IMR-90 (cell line): ENCODE measurements around the gene BMERB1. TPM values are rescaled to one million over a fixed set of nuclear protein-coding genes. Genes with fewer than 3 reads are reported as not detected.

Source experiments
- ATAC-seq: fragments of 200-7000 bp; cut with Tn5 transposase; 2 replicates; pipeline ENCODE4 v1.9.1; 2020; ENCODE audit warnings: low read depth, mild to moderate bottlenecking, moderate library complexity
- BruUV-seq: library from RNA; stranded (reverse); fragments of 400-500 nt; replicated peaks from 2 replicates; lab custom pipeline; 2021; lab: Mats Ljungman, UMichigan
- CTCF ChIA-PET: fragments of 300-600 bp; formaldehyde crosslinking; extraction: SDS; loops from one replicate; lab custom pipeline; 2021; ENCODE audit warnings: antibody characterized with exemption; lab: Yijun Ruan, JAX
- POLR2A ChIA-PET: fragments of 300-600 bp; sonication (Branson Sonifier 250); formaldehyde crosslinking; loops from one replicate; lab custom pipeline; 2022; ENCODE audit warnings: antibody characterized with exemption; ENCODE audit not compliant: unreplicated experiment; lab: Charles Lee
- DNase-seq: peaks from one replicate; pipeline ENCODE4 v3.0.0; 2013
- H2AFZ ChIP-seq: replicated peaks from 2 replicates; pipeline ENCODE3; 2013; ENCODE audit warnings: low read length, mild to moderate bottlenecking; ENCODE audit not compliant: poor library complexity
- H2AK5ac ChIP-seq: 2 replicates; pipeline ENCODE4 v1.6.1; 2013; ENCODE audit warnings: low read depth, low read length, inconsistent platforms
- H2AK9ac ChIP-seq: replicated peaks from 2 replicates; pipeline ENCODE3; 2013; ENCODE audit warnings: mild to moderate bottlenecking, low read depth, low read length, moderate library complexity; ENCODE audit not compliant: poor library complexity
- H2BK120ac ChIP-seq: 2 replicates; pipeline ENCODE4 v1.6.1; 2013; ENCODE audit warnings: low read depth, low read length, inconsistent platforms
- H2BK15ac ChIP-seq: 3 replicates; pipeline ENCODE4 v1.6.1; 2013; ENCODE audit warnings: low read depth, low read length, inconsistent platforms
- H2BK20ac ChIP-seq: 2 replicates; pipeline ENCODE4 v1.6.1; 2013; ENCODE audit warnings: low read depth, mild to moderate bottlenecking, inconsistent platforms, low read length, moderate library complexity
- H2BK5ac ChIP-seq: 2 replicates; pipeline ENCODE4 v1.6.1; 2013; ENCODE audit warnings: mild to moderate bottlenecking, low read depth, low read length, inconsistent platforms; ENCODE audit not compliant: poor library complexity, severe bottlenecking
- H3K14ac ChIP-seq: replicated peaks from 2 replicates; pipeline ENCODE4 v1.6.1; 2013; ENCODE audit warnings: low read depth, low read length, inconsistent platforms
- H3K18ac ChIP-seq: 2 replicates; pipeline ENCODE4 v1.6.1; 2013; ENCODE audit warnings: low read depth, low read length, control low read depth
- H3K23ac ChIP-seq: 2 replicates; pipeline ENCODE4 v1.6.1; 2013; ENCODE audit warnings: low read depth, low read length, inconsistent platforms
- H3K27ac ChIP-seq: 2 replicates; pipeline ENCODE4 v1.5.1; 2013; ENCODE audit warnings: mild to moderate bottlenecking, control low read depth, low read length; ENCODE audit not compliant: insufficient read depth
- H3K27me3 ChIP-seq: 2 replicates; pipeline ENCODE4 v1.6.1; 2013; ENCODE audit warnings: low read length; ENCODE audit not compliant: control insufficient read depth, insufficient read depth
- H3K36me3 ChIP-seq: 2 replicates; pipeline ENCODE4 v1.6.1; 2013; ENCODE audit warnings: low read length, mixed read lengths; ENCODE audit not compliant: control insufficient read depth, insufficient read depth
- H3K4ac ChIP-seq: 2 replicates; pipeline ENCODE4 v1.6.1; 2013; ENCODE audit warnings: low read depth, low read length, inconsistent platforms
- H3K4me1 ChIP-seq: 2 replicates; pipeline ENCODE4 v1.6.1; 2013; ENCODE audit warnings: low read length, mixed read lengths; ENCODE audit not compliant: control insufficient read depth, insufficient read depth
- H3K4me2 ChIP-seq: 2 replicates; pipeline ENCODE4 v1.6.1; 2013; ENCODE audit warnings: low read depth, mild to moderate bottlenecking, control low read depth, low read length, moderate library complexity
- H3K4me3 ChIP-seq: 2 replicates; pipeline ENCODE4 v1.5.1; 2013; ENCODE audit warnings: low read depth, mild to moderate bottlenecking, control low read depth, low read length, moderate library complexity; ENCODE audit not compliant: insufficient read depth
- H3K56ac ChIP-seq: 2 replicates; pipeline ENCODE4 v1.6.1; 2013; ENCODE audit warnings: low read length, inconsistent platforms; ENCODE audit not compliant: insufficient read depth; ENCODE audit errors: extremely low read depth
- H3K79me1 ChIP-seq, 2 experiments: 2 replicates each; pipeline ENCODE4 v1.6.1; 2013; ENCODE audit warnings: low read length in 2 of 2, inconsistent platforms in 1 of 2, low read depth in 1 of 2
- H3K9ac ChIP-seq: 2 replicates; pipeline ENCODE4 v1.6.1; 2013; ENCODE audit warnings: low read depth, low read length, control low read depth
- H3K9me1 ChIP-seq: 2 replicates; pipeline ENCODE4 v1.6.1; 2013; ENCODE audit warnings: low read length, inconsistent platforms; ENCODE audit not compliant: insufficient read depth
- H3K9me3 ChIP-seq: 2 replicates; pipeline ENCODE4 v1.6.1; 2013; ENCODE audit warnings: low read length; ENCODE audit not compliant: control insufficient read depth, insufficient read depth
- H4K20me1 ChIP-seq: 2 replicates; pipeline ENCODE4 v1.6.1; 2013; ENCODE audit warnings: low read length, inconsistent platforms; ENCODE audit not compliant: insufficient read depth
- H4K5ac ChIP-seq: 2 replicates; pipeline ENCODE4 v1.6.1; 2013; ENCODE audit warnings: mild to moderate bottlenecking, low read depth, low read length, control low read depth
- H4K8ac ChIP-seq, 2 experiments: 2 replicates each; pipeline ENCODE4 v1.6.1; 2013; ENCODE audit warnings: low read depth in 2 of 2, low read length in 2 of 2, control low read depth in 1 of 2, inconsistent platforms in 1 of 2
- H4K91ac ChIP-seq: 2 replicates; pipeline ENCODE4 v1.6.1; 2013; ENCODE audit warnings: low read depth, low read length, inconsistent platforms; ENCODE audit not compliant: insufficient read depth
- CTCF ChIP-seq: conservative IDR thresholded peaks from 2 replicates; pipeline ENCODE4 v1.5.1; 2012; ENCODE audit warnings: mild to moderate bottlenecking, low read depth, low read length, improper control_type of control experiment
- ELK1 ChIP-seq: fragments of 150-350 bp; IDR thresholded peaks from 2 replicates; pipeline ENCODE4 v1.6.1; 2016; ENCODE audit warnings: low read depth, mild to moderate bottlenecking, low read length, moderate library complexity, borderline replicate concordance
- FOS ChIP-seq: fragments of 150-350 bp; IDR thresholded peaks from 2 replicates; pipeline ENCODE4 v1.6.1; 2016; ENCODE audit warnings: low read depth, low read length
- MAFK ChIP-seq: IDR thresholded peaks from 2 replicates; pipeline ENCODE4 v1.6.1; 2012; ENCODE audit warnings: low read depth, low read length, improper control_type of control experiment
- NFE2L2 ChIP-seq: fragments of 150-350 bp; IDR thresholded peaks from 2 replicates; pipeline ENCODE4 v1.6.1; 2016; ENCODE audit warnings: low read depth, mild to moderate bottlenecking, low read length
- POLR2A ChIP-seq: IDR thresholded peaks from 2 replicates; pipeline ENCODE4 v1.6.1; 2012; ENCODE audit warnings: mild to moderate bottlenecking, low read depth, low read length
- RAD21 ChIP-seq: IDR thresholded peaks from 2 replicates; pipeline ENCODE4 v1.6.1; 2012; ENCODE audit warnings: low read length, improper control_type of control experiment
- RFX5 ChIP-seq: IDR thresholded peaks from 2 replicates; pipeline ENCODE4 v1.8.0; 2012; ENCODE audit warnings: low read depth, mild to moderate bottlenecking, low read length, moderate library complexity
- SMC3 ChIP-seq: fragments of 150-350 bp; IDR thresholded peaks from 2 replicates; pipeline ENCODE4 v1.6.1; 2016; ENCODE audit warnings: low read depth, mild to moderate bottlenecking, antibody characterized with exemption, low read length, moderate library complexity
- WGBS, 2 experiments: methylation state at CpG; one replicate each; pipeline versions ENCODE4 v1.1.5 to v1.1.7; 2013; ENCODE audit warnings: missing lambda C conversion rate in 2 of 2; ENCODE audit not compliant: insufficient read length in 1 of 2; ENCODE audit errors: extremely low coverage in 2 of 2; 5-methylcytosine and 5-hydroxymethylcytosine counted together
- dilution Hi-C: fragments of 300-500 bp; cut with HindIII; formaldehyde crosslinking; loops from one replicate; pipeline ENCODE4 v1.14.3; 2018; ENCODE audit warnings: low sequenced_read_pairs; ENCODE audit not compliant: unreplicated experiment
- in situ Hi-C: fragments of 300-500 bp; cut with MboI; formaldehyde crosslinking; loops from 3 replicates; pipeline ENCODE4 v1.14.3; 2019; ENCODE audit warnings: low sequenced_read_pairs, inconsistent platforms, mixed read lengths
- intact Hi-C: fragments of 100-400 bp; cut with micrococcal nuclease; formaldehyde crosslinking; loops from 2 replicates; pipeline ENCODE4 v1.10.0; 2022
- polyA plus RNA-seq, 3 experiments: library from polyadenylated mRNA; depleted of rRNA; stranded (reverse); fragments of >200 nt; gene quantifications; 2 replicates each; pipeline ENCODE4 v1.2.3, GENCODE V29; 2012; ENCODE audit warnings: low replicate concordance in 1 of 3
- total RNA-seq: library from RNA; depleted of rRNA; stranded (reverse); fragments of >200 nt; gene quantifications from 2 replicates; pipeline ENCODE4 v1.2.3, GENCODE V29; 2012

The BMERB1 gene
- total and polyA plus RNA-seq, 2 of the 4 experiments (the other 2 are of a cell fraction) = 22.6 to 32.9 TPM

- TF ChIP-seq ELK1 = no peak
- TF ChIP-seq NFE2L2 = no peak
- TF ChIP-seq POLR2A = no peak
Observed at GRCh38 chr16:15609286-15609649, 174.9 kb downstream of the BMERB1 start (continued).

- WGBS, 2 experiments = 88% methylated on average over 10 of the region's 10 CpGs; no CpG with 5 or more reads in 1 of the 2 experiments
- H3K14ac ChIP-seq = 0 out of 2 replicates have a peak overlapping the region, but pooled peaks have one; percentile 47
- no peak overlapping the region for H3K27ac ChIP-seq
- no peak overlapping the region for H3K4me2 ChIP-seq
- peak overlapping the region; percentile 1 for H2BK5ac ChIP-seq
- peaks cover 10% of the 10 kb centered on the region for H3K4me1 ChIP-seq
- peaks cover 4% of the 10 kb centered on the region; the same call in 1 of the 2 replicates for H4K20me1 ChIP-seq
- dilution Hi-C loops (no loop called here), intact Hi-C loops (no loop called here), in situ Hi-C loops (no loop called here)
- no peaks in the 10 kb centered on the region for H3K9me3 ChIP-seq
- H3K9ac ChIP-seq = no peak overlapping the region
- H2AK9ac ChIP-seq = no peak overlapping the region
- H3K23ac ChIP-seq = no peak overlapping the region
- peak; percentile 37 for DNase-seq
- BruUV-seq = no TSS peak
- 0 out of 2 replicates have a peak, but pooled peaks have one; percentile 39 for ATAC-seq
- H2BK15ac ChIP-seq = no peak overlapping the region
- H4K91ac ChIP-seq = no peak overlapping the region
- no peaks in the 10 kb centered on the region for H3K27me3 ChIP-seq
- no peak overlapping the region for H3K56ac ChIP-seq
- H2BK120ac ChIP-seq = no peak overlapping the region
- no peak overlapping the region for H3K18ac ChIP-seq
- H2BK20ac ChIP-seq = no peak overlapping the region
- no peak overlapping the region for H4K5ac ChIP-seq
- no peak overlapping the region for H2AFZ ChIP-seq
- H4K8ac ChIP-seq = no peak overlapping the region
- no peak for TF ChIP-seq FOS
- TF ChIP-seq CTCF = no peak
- no peak for TF ChIP-seq SMC3
- no peak for TF ChIP-seq RFX5
- peak; percentile 49 for TF ChIP-seq MAFK
- no peak for TF ChIP-seq RAD21
- peaks cover 50% of the 10 kb centered on the region for H3K36me3 ChIP-seq
- ChIA-PET CTCF (no interaction called here), POLR2A (interaction anchor here (0.5 kb wide), 1 partner anchor 63 kb away, joined by 3 read pairs; no protein-coding TSS in a partner anchor)
- peaks cover 0 to 29% of the 10 kb centered on the region in 2 experiments; a peak in 2 of 4 replicates for H3K79me1 ChIP-seq
- H3K9me1 ChIP-seq = peaks cover 16% of the 10 kb centered on the region
- 0 out of 2 replicates have a peak overlapping the region, but pooled peaks have one; percentile 22 for H3K4ac ChIP-seq
- no peak overlapping the region for H2AK5ac ChIP-seq
- no peak overlapping the region for H3K4me3 ChIP-seq
Observed at GRCh38 chr16:15610369-15610871, 176.0 kb downstream of the BMERB1 start.
